MCF 10A (cell line): ENCODE measurements around the gene SCN1A. TPM values are rescaled to one million over a fixed set of nuclear protein-coding genes. Genes with fewer than 3 reads are reported as not detected.

Experiments used
- BruUV-seq: library from RNA; stranded (reverse); fragments of 400-500 nt; replicated peaks from 2 replicates; lab custom pipeline; 2021; lab: Mats Ljungman, UMichigan
- CTCF ChIA-PET: fragments of 300-600 bp; sonication (Branson Sonifier 250); formaldehyde crosslinking; extraction: SDS; loops from one replicate; lab custom pipeline; 2021; ENCODE audit warnings: antibody characterized with exemption, inconsistent platforms; lab: Yijun Ruan, JAX
- POLR2A ChIA-PET: fragments of 300-600, 350-650 bp; sonication (Branson Sonifier 250); formaldehyde crosslinking; extraction: SDS; loops from one replicate; lab custom pipeline; 2020; ENCODE audit warnings: antibody characterized with exemption, inconsistent platforms; lab: Yijun Ruan, JAX
- DNase-seq: peaks from one replicate; pipeline ENCODE4 v3.0.0-alpha.2; 2018; ENCODE audit not compliant: unreplicated experiment
- H3K27ac Mint-ChIP-seq: one replicate; pipeline ENCODE4 v1.8.0; 2022; ENCODE audit warnings: mild to moderate bottlenecking, low read depth, mixed read lengths; ENCODE audit not compliant: unreplicated experiment
- H3K27me3 Mint-ChIP-seq: one replicate; pipeline ENCODE4 v1.8.0; 2022; ENCODE audit warnings: mixed read lengths; ENCODE audit not compliant: insufficient read depth, unreplicated experiment
- H3K36me3 Mint-ChIP-seq: one replicate; pipeline ENCODE4 v1.8.0; 2022; ENCODE audit warnings: mild to moderate bottlenecking, moderate library complexity, mixed read lengths; ENCODE audit not compliant: insufficient read depth, unreplicated experiment
- H3K4me1 Mint-ChIP-seq: one replicate; pipeline ENCODE4 v1.8.0; 2022; ENCODE audit warnings: mixed read lengths; ENCODE audit not compliant: insufficient read depth, unreplicated experiment
- H3K4me3 Mint-ChIP-seq: one replicate; pipeline ENCODE4 v1.8.0; 2022; ENCODE audit warnings: mild to moderate bottlenecking, moderate library complexity, mixed read lengths; ENCODE audit not compliant: unreplicated experiment
- H3K9me3 Mint-ChIP-seq: one replicate; pipeline ENCODE4 v1.8.0; 2022; ENCODE audit warnings: mixed read lengths; ENCODE audit not compliant: unreplicated experiment
- CTCF ChIP-seq: fragments of 200-600 bp; IDR thresholded peaks from one replicate; pipeline ENCODE4 v1.8.0; 2022; ENCODE audit warnings: antibody characterized with exemption, mild to moderate bottlenecking; ENCODE audit not compliant: unreplicated experiment
- intact Hi-C: fragments of 100-400 bp; cut with micrococcal nuclease; formaldehyde crosslinking; loops from 2 replicates; pipeline ENCODE4 v1.14.1; 2022
- total RNA-seq: library from RNA; stranded (reverse); gene quantifications from 2 replicates; pipeline ENCODE4 v1.2.3, GENCODE V29; 2022

SCN1A gene
- total RNA-seq, 1 experiment from 2014 or later = not detected

GRCh38 chr2:166170356-166170755, 42.5 kb upstream of the SCN1A start:
- ChIA-PET CTCF (no interaction called here), POLR2A (interaction anchor here (0.8 to 1.0 kb wide), 2 partner anchors 42 to 738 kb away, joined by 3 to 4 read pairs; partner anchors contain the start of gene SCN1A)
- no peaks in the 10 kb centered on the region for H3K9me3 Mint-ChIP-seq
- H3K27me3 Mint-ChIP-seq = no peaks in the 10 kb centered on the region
- intact Hi-C loops = no loop called here
- H3K4me1 Mint-ChIP-seq = peaks cover 11% of the 10 kb centered on the region
- BruUV-seq = no TSS peak
- H3K4me3 Mint-ChIP-seq = no peak overlapping the region
- H3K27ac Mint-ChIP-seq = no peak overlapping the region
- TF ChIP-seq CTCF = no peak
- peak; percentile 11 for DNase-seq
- H3K36me3 Mint-ChIP-seq = no peaks in the 10 kb centered on the region

GRCh38 chr2:166167449-166167848, 39.6 kb upstream of the SCN1A start:
- POLR2A ChIA-PET = interaction anchor here (0.6 kb wide), 1 partner anchor 49 kb away, joined by 3 read pairs; no protein-coding TSS in a partner anchor
- intact Hi-C loops = no loop called here
- peaks cover 11% of the 10 kb centered on the region for H3K4me1 Mint-ChIP-seq
- H3K36me3 Mint-ChIP-seq = peaks cover 5% of the 10 kb centered on the region
- peak; percentile 22 for DNase-seq
- BruUV-seq = no TSS peak
- no peak overlapping the region for H3K4me3 Mint-ChIP-seq
- CTCF ChIA-PET = interaction anchor here (0.9 kb wide), 1 partner anchor 66 kb away, joined by 3 read pairs; no protein-coding TSS in a partner anchor
- H3K27ac Mint-ChIP-seq = no peak overlapping the region
- H3K27me3 Mint-ChIP-seq = peaks cover 7% of the 10 kb centered on the region
- TF ChIP-seq CTCF = no peak
- H3K9me3 Mint-ChIP-seq = no peaks in the 10 kb centered on the region

GRCh38 chr2:166163775-166164174, 36.0 kb upstream of the SCN1A start:
- no peak overlapping the region for H3K4me3 Mint-ChIP-seq
- TF ChIP-seq CTCF = no peak
- H3K27ac Mint-ChIP-seq = no peak overlapping the region
- intact Hi-C loops = no loop called here
- H3K4me1 Mint-ChIP-seq = no peaks in the 10 kb centered on the region
- peaks cover 13% of the 10 kb centered on the region for H3K27me3 Mint-ChIP-seq
- no TSS peak for BruUV-seq
- peaks cover 5% of the 10 kb centered on the region for H3K36me3 Mint-ChIP-seq
- ChIA-PET POLR2A (no interaction called here), CTCF (interaction anchor here (1.0 kb wide), 1 partner anchor 16 kb away, joined by 5 read pairs; no protein-coding TSS in a partner anchor)
- no peaks in the 10 kb centered on the region for H3K9me3 Mint-ChIP-seq
- no peak for DNase-seq

- TF ChIP-seq CTCF = no peak
- Mint-ChIP-seq H3K9me3 (no peaks in the 10 kb centered on the region), H3K27ac (no peak overlapping the region), H3K36me3 (peaks cover 5% of the 10 kb centered on the region), H3K4me3 (no peak overlapping the region), H3K27me3 (peaks cover 37% of the 10 kb centered on the region), H3K4me1 (no peaks in the 10 kb centered on the region)
- no peak for DNase-seq
- ChIA-PET POLR2A (no interaction called here), CTCF (no interaction called here)
- intact Hi-C loops = no loop called here
- no TSS peak for BruUV-seq
These were observed 30.7 kb upstream of the SCN1A start for GRCh38 chr2:166158546-166158945.
